ENCODE data around the gene CSGALNACT2. TPM values are rescaled to one million over a fixed set of nuclear protein-coding genes. Genes with fewer than 3 reads are reported as not detected.

Gene CSGALNACT2
- total RNA-seq, 1 donor from 2014 or later: 29.6 TPM

DNA sequence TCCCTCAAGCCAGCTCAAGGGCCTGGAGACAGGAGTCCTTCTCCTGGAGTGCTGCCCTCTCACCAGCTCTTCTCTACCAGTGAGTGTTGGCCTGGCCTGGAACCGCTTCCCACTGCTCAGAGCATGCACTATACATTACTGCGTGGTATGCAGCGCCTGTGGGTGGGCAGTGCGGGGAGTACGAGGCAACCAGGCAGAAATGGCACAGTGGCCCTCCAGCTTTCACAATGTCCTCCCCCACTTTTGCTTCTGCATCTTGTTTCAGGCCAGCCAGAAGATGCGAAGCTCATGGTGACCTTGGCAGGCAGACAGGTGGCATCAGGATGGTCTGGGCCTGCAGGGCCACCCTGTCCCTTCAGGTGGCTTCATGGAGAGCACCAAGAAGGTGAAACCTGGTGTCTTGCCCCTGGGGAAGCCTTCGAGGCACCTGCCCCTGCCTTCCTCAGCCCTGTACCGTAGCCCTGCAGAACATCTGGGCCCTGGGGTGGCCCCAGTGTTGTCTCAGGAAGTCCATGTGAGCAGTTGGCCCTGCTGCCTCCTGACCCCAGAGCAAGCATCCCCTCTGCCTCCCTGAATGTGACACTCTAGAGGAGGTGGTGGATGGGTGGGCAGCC, 92.8 kb downstream of the CSGALNACT2 start:
- no peak for DNase-seq

DNA sequence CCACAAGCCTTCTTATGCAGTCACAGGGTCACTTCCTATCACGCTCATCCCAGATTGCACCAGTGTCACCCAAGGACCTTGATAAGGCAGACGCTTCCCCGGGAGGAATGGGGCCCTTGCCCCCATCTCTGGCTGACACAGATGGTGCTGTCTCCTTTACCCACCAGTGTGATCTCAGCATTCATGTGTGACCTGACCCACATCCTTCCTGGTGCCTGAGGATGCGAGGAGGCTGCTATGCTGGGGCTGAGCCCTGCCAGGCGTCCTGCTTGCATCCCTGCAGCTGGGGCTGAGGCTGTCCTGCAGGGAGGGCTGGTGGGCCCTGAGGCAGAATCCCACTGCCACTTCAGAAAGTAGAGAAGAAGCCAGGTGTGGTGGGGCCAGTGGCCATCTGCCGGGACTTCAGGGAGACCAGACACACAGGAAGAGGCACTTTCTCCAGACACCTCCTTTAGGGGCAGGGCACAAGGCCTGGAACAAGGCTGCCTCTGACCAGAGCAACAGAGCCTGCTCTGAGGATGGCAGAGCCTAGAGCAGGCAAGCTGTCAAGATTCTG, 93.4 kb downstream of the CSGALNACT2 start:
- no peak for DNase-seq

- DNase-seq: no peak
Observed at GRCh38 chr10:43233601-43234430, 95.6 kb downstream of the CSGALNACT2 start.

DNA sequence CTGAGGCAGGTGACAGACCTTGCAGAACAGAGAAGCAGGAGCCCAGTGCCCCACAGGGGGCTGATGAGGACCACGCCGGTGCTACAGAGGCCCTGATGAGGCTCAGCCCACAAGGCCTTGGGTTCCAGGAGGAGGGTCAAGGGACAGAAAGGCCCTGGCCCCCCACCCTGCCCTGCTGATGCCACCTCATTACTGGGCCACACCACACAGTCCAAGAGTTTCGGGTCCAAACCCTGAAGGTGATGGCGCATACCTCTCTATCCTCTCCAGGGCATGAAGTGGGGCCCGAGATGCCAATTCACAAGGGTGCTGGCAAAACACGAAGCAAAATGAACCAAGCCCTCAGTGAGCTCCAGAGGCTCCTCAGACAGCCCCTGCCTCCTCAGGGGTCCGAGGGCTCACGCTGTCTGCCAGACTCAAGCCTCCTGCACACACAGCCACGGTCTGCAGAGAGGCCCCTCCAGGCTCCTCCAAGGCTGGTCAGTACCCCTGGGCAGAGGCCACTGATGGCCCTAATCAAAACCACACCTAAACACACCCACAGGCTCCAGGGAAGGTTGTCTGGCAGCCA, 96.3 kb downstream of the CSGALNACT2 start:
- no peak for DNase-seq

Other genes starting within 250 kb of the CSGALNACT2 start
- gene RET, start 61.4 kb upstream of the CSGALNACT2 start, total RNA-seq: 9.3 TPM
- 0.79 TPM for gene RASGEF1A, start 128.6 kb downstream of the CSGALNACT2 start, total RNA-seq
- not detected for gene FXYD4, start 233.2 kb downstream of the CSGALNACT2 start, total RNA-seq